Suprapubic skin (tissue), 4 donors: ENCODE results near the gene MINDY2. TPM values are rescaled to one million over a fixed set of nuclear protein-coding genes. Genes with fewer than 3 reads are reported as not detected.

ENCODE experiments used
- DNase-seq, 2 donors: peaks; one replicate each; pipeline ENCODE4 v3.0.0-alpha.2; 2019; ENCODE audit warnings: low spot score in 2 of 2
- H3K27ac ChIP-seq: fragments of 200-600 bp; sonication (generic); one replicate; pipeline ENCODE4 v1.5.1; 2019
- H3K27me3 ChIP-seq: fragments of 200-600 bp; sonication (generic); one replicate; pipeline ENCODE4 v1.5.1; 2019
- H3K36me3 ChIP-seq: fragments of 200-600 bp; sonication (generic); one replicate; pipeline ENCODE4 v1.5.1; 2019
- H3K4me1 ChIP-seq: fragments of 200-600 bp; sonication (generic); one replicate; pipeline ENCODE4 v1.5.1; 2019
- H3K4me3 ChIP-seq: fragments of 200-600 bp; sonication (generic); one replicate; pipeline ENCODE4 v1.5.1; 2019; ENCODE audit warnings: mild to moderate bottlenecking
- H3K9me3 ChIP-seq: fragments of 200-600 bp; sonication (generic); one replicate; pipeline ENCODE4 v1.5.1; 2019
- EP300 ChIP-seq: sonication (generic); formaldehyde crosslinking; IDR thresholded peaks from one replicate; pipeline ENCODE4 v1.6.1; 2017; ENCODE audit warnings: antibody characterized with exemption
- POLR2A ChIP-seq, 2 donors: fragments of 450-650 bp; IDR thresholded peaks; one replicate each; pipeline ENCODE4 v1.6.1; 2017; ENCODE audit warnings: antibody characterized with exemption in 2 of 2, mild to moderate bottlenecking in 2 of 2, moderate library complexity in 2 of 2
- POLR2AphosphoS5 ChIP-seq, 3 donors: sonication (generic); formaldehyde crosslinking; IDR thresholded peaks; one replicate each; pipeline ENCODE4 v1.6.1; 2017; ENCODE audit warnings: antibody characterized with exemption in 3 of 3
- WGBS: methylation state at CpG from one replicate; pipeline ENCODE4 v1.1.5; 2018; 5-methylcytosine and 5-hydroxymethylcytosine counted together
- total RNA-seq, 4 donors: library from RNA; depleted of rRNA; stranded (reverse); fragments of >200 nt; gene quantifications; one replicate each; pipeline ENCODE4 v1.1.0, GENCODE V29; 2016
- TF ChIP-seq, protein P1 (sequence below), 2 donors: fragments of 200-600 bp in 1 of 2; fragments of 450-650 bp in 1 of 2; sonication (generic) in 1 of 2; IDR thresholded peaks; one replicate each; pipeline ENCODE4 v1.5.1; 2016 to 2019; ENCODE audit warnings: antibody characterized with exemption in 2 of 2, mild to moderate bottlenecking in 1 of 2, moderate library complexity in 1 of 2

Gene MINDY2
- total RNA-seq, 4 donors from 2014 or later: 11.4 to 31.1 (median 20.5) TPM

GRCh38 chr15:58755956-58756355, 15.1 kb upstream of the MINDY2 start:
- TF ChIP-seq, protein P1, sequence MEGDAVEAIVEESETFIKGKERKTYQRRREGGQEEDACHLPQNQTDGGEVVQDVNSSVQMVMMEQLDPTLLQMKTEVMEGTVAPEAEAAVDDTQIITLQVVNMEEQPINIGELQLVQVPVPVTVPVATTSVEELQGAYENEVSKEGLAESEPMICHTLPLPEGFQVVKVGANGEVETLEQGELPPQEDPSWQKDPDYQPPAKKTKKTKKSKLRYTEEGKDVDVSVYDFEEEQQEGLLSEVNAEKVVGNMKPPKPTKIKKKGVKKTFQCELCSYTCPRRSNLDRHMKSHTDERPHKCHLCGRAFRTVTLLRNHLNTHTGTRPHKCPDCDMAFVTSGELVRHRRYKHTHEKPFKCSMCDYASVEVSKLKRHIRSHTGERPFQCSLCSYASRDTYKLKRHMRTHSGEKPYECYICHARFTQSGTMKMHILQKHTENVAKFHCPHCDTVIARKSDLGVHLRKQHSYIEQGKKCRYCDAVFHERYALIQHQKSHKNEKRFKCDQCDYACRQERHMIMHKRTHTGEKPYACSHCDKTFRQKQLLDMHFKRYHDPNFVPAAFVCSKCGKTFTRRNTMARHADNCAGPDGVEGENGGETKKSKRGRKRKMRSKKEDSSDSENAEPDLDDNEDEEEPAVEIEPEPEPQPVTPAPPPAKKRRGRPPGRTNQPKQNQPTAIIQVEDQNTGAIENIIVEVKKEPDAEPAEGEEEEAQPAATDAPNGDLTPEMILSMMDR (IDR thresholded peaks at IDR 0.05): no peak
- TF ChIP-seq EP300 (no peak), POLR2A (IDR thresholded peaks at IDR 0.05) (no peak), POLR2AphosphoS5 (IDR thresholded peaks at IDR 0.05) (no peak)
- H3K36me3 ChIP-seq: no peaks in the 10 kb centered on the region
- H3K27ac ChIP-seq: no peak overlapping the region
- WGBS: 60% methylated on average over 6 of the region's 6 CpGs
- no peak overlapping the region for H3K4me3 ChIP-seq
- no peaks in the 10 kb centered on the region for H3K9me3 ChIP-seq
- no peaks in the 10 kb centered on the region for H3K27me3 ChIP-seq
- DNase-seq: no peak
- H3K4me1 ChIP-seq: no peaks in the 10 kb centered on the region

DNA sequence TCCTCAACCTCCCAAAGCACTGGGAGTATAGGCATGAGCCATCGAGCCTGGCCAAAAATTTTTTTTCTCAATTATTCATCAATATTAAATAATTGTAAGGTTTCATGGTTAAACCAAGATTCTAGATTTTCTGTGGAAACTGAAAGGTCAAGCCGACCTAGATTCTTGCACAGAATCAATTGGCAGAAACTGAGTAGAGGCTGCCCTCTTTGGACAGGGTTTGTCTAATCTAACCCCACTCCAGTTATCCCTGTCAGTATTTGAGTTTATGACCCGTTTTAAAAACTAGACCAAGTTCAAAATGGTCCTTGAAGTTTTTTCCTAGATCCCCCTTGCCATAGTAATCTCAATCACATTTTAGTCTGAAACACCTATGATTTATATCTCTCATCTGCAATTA, 13.0 kb upstream of the MINDY2 start:
- WGBS: 73% methylated on average over 3 of the region's 3 CpGs
- H3K4me3 ChIP-seq: no peak overlapping the region
- no peaks in the 10 kb centered on the region for H3K4me1 ChIP-seq
- H3K9me3 ChIP-seq: no peaks in the 10 kb centered on the region
- no peaks in the 10 kb centered on the region for H3K27me3 ChIP-seq
- no peaks in the 10 kb centered on the region for H3K36me3 ChIP-seq
- no peak for DNase-seq
- TF ChIP-seq POLR2AphosphoS5 (IDR thresholded peaks at IDR 0.05) (no peak), EP300 (no peak), POLR2A (IDR thresholded peaks at IDR 0.05) (no peak)
- TF ChIP-seq, protein P1 (IDR thresholded peaks at IDR 0.05): no peak
- no peak overlapping the region for H3K27ac ChIP-seq

GRCh38 chr15:58760385-58761009, 10.6 kb upstream of the MINDY2 start:
- H3K9me3 ChIP-seq: no peaks in the 10 kb centered on the region
- DNase-seq: no peak
- H3K27ac ChIP-seq: no peak overlapping the region
- no peaks in the 10 kb centered on the region for H3K27me3 ChIP-seq
- TF ChIP-seq EP300: no peak
- TF ChIP-seq POLR2AphosphoS5 (IDR thresholded peaks at IDR 0.05): no peak
- TF ChIP-seq, protein P1 (IDR thresholded peaks at IDR 0.05): no peak
- TF ChIP-seq POLR2A (IDR thresholded peaks at IDR 0.05): no peak
- H3K4me1 ChIP-seq: no peaks in the 10 kb centered on the region
- H3K4me3 ChIP-seq: no peak overlapping the region
- WGBS: 85% methylated on average over 7 of the region's 7 CpGs
- H3K36me3 ChIP-seq: no peaks in the 10 kb centered on the region

- DNase-seq: no peak
- no peak overlapping the region for H3K4me3 ChIP-seq
- TF ChIP-seq, protein P1 (IDR thresholded peaks at IDR 0.05): no peak
- TF ChIP-seq POLR2A (IDR thresholded peaks at IDR 0.05): no peak
- TF ChIP-seq POLR2AphosphoS5 (IDR thresholded peaks at IDR 0.05): no peak
- TF ChIP-seq EP300: no peak
- no peaks in the 10 kb centered on the region for H3K36me3 ChIP-seq
- no peaks in the 10 kb centered on the region for H3K9me3 ChIP-seq
- H3K4me1 ChIP-seq: no peaks in the 10 kb centered on the region
- WGBS: 100% methylated on average over 1 of the region's 1 CpG
- H3K27me3 ChIP-seq: no peaks in the 10 kb centered on the region
- H3K27ac ChIP-seq: no peak overlapping the region
Measured at GRCh38 chr15:58761010-58761388, 10.1 kb upstream of the MINDY2 start.

- Histone ChIP-seq H3K4me1 (no peaks in the 10 kb centered on the region), H3K27ac (no peak overlapping the region), H3K27me3 (no peaks in the 10 kb centered on the region), H3K9me3 (no peaks in the 10 kb centered on the region), H3K4me3 (no peak overlapping the region), H3K36me3 (no peaks in the 10 kb centered on the region)
- no peak for DNase-seq
- TF ChIP-seq POLR2A (IDR thresholded peaks at IDR 0.05): no peak
Measured at GRCh38 chr15:58762285-58762684, 8.8 kb upstream of the MINDY2 start.

DNA sequence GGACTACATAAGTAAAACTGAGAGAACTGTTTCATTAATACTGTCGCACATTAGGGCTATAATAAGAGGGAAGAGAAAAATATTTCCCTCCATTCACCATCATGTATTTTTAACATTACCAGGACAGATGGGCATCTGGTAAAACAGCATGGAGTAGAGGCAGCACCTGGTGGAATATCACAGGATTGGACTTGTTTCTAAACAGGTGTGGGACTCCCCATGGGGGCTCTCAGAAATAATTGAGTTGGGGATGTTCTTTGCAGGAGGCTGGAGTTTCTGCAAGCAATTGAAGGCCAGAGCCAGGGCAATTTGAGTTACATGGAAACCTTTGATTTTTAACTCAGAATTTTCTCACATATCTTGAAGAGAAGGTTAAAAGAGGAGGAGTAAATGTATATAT, 8.4 kb upstream of the MINDY2 start:
- no peak for TF ChIP-seq POLR2AphosphoS5 (IDR thresholded peaks at IDR 0.05)

More for the DNA sequence above, 8.4 kb upstream of the MINDY2 start:
- Histone ChIP-seq H3K4me1 (no peaks in the 10 kb centered on the region), H3K36me3 (no peaks in the 10 kb centered on the region), H3K4me3 (no peak overlapping the region), H3K27me3 (no peaks in the 10 kb centered on the region), H3K27ac (no peak overlapping the region), H3K9me3 (no peaks in the 10 kb centered on the region)
- no peak for DNase-seq
- WGBS: 97% methylated on average over 1 of the region's 1 CpG
